ENCODE measurements around the gene SECTM1.
A peak's percentile ranks its signal among the peaks of the same experiment; 100 is the strongest.
"Not testable (repeated sequence)": the region's sequence is repeated elsewhere in the genome, so short reads cannot be mapped to it uniquely, and the experiment has no call there.

SECTM1 gene

GRCh38 chr17:82333279-82334171 lies at the start of gene SECTM1:
Gene SECTM1 (minus strand): TSS chr17:82333766. CDS start chr17:82327240, 6,526 bp downstream.
- no peak for DNase-seq (ENCODE audit: low spot score)

GRCh38 chr17:82382933-82383255 lies 49.3 kb upstream of the SECTM1 start:
- DNase-seq (ENCODE audit: low spot score) = no peak

GRCh38 chr17:82382220-82382932 lies 48.8 kb upstream of the SECTM1 start:
- DNase-seq (ENCODE audit: low spot score) = not testable (repeated sequence)

GRCh38 chr17:82381703-82382009 lies 48.1 kb upstream of the SECTM1 start:
- DNase-seq (ENCODE audit: low spot score) = not testable (repeated sequence)

- no peak for DNase-seq (ENCODE audit: low spot score)
Observed at GRCh38 chr17:82380860-82381702, 47.5 kb upstream of the SECTM1 start.

GRCh38 chr17:82378741-82379021 lies 45.1 kb upstream of the SECTM1 start:
- no peak for DNase-seq (ENCODE audit: low spot score)

- DNase-seq (ENCODE audit: low spot score) = no peak
Observed at GRCh38 chr17:82377924-82378740, 44.6 kb upstream of the SECTM1 start.

- not testable (repeated sequence) for DNase-seq (ENCODE audit: low spot score)
Observed at GRCh38 chr17:82377294-82377693, 43.7 kb upstream of the SECTM1 start.

- no peak for DNase-seq (ENCODE audit: low spot score)
Observed at GRCh38 chr17:82376042-82376730, 42.6 kb upstream of the SECTM1 start.

GRCh38 chr17:82375359-82376041 lies 41.9 kb upstream of the SECTM1 start:
- no peak for DNase-seq (ENCODE audit: low spot score)

GRCh38 chr17:82374626-82375331 lies 41.2 kb upstream of the SECTM1 start:
- DNase-seq (ENCODE audit: low spot score) = no peak

GRCh38 chr17:82373731-82374625 lies 40.4 kb upstream of the SECTM1 start:
- no peak for DNase-seq (ENCODE audit: low spot score)

GRCh38 chr17:82373072-82373452 lies 39.5 kb upstream of the SECTM1 start:
- DNase-seq (ENCODE audit: low spot score) = not testable (repeated sequence)

- no peak for DNase-seq (ENCODE audit: low spot score)
Observed at GRCh38 chr17:82372249-82373071, 38.9 kb upstream of the SECTM1 start.

- DNase-seq (ENCODE audit: low spot score) = no peak
Observed at GRCh38 chr17:82371333-82372248, 38.0 kb upstream of the SECTM1 start, which contains the start of gene UTS2R. Gene UTS2R (plus strand): TSS chr17:82371765. CDS start chr17:82374325, 2,560 bp downstream.

- DNase-seq (ENCODE audit: low spot score) = peak; percentile 24
Observed at GRCh38 chr17:82370471-82371332, 37.1 kb upstream of the SECTM1 start.
